PFSK-1 (cell line): ENCODE results near the gene OR4S1.

Experiments
- FOXP2 ChIP-seq: optimal IDR thresholded peaks from 2 replicates; pipeline ENCODE3; 2011; ENCODE audit warnings: borderline replicate concordance, control low read depth, inconsistent platforms; ENCODE audit not compliant: insufficient read depth; ENCODE audit errors: extremely low read length, extremely low read depth
- POLR2AphosphoS5 ChIP-seq: IDR thresholded peaks from 2 replicates; pipeline ENCODE4 v1.6.1; 2012; ENCODE audit warnings: low read depth, mild to moderate bottlenecking, control low read depth, low read length, moderate library complexity
- REST ChIP-seq, 2 experiments: IDR thresholded peaks; 2 replicates each; pipeline versions ENCODE4 v1.6.1 to v1.8.0; 2011 to 2012; ENCODE audit warnings: low read depth in 2 of 2, low read length in 2 of 2, control low read depth in 1 of 2, inconsistent platforms in 1 of 2, mild to moderate bottlenecking in 1 of 2, moderate library complexity in 1 of 2; ENCODE audit not compliant: insufficient read depth in 1 of 2
- SIN3A ChIP-seq: IDR thresholded peaks from 2 replicates; pipeline ENCODE4 v1.6.1; 2012; ENCODE audit warnings: mild to moderate bottlenecking, low read length, moderate library complexity, borderline replicate concordance; ENCODE audit not compliant: insufficient read depth
- TAF1 ChIP-seq: IDR thresholded peaks from 2 replicates; pipeline ENCODE4 v1.6.1; 2012; ENCODE audit warnings: low read length, control low read depth, borderline replicate concordance; ENCODE audit not compliant: insufficient read depth

- no peak for TF ChIP-seq POLR2AphosphoS5
- no peak for TF ChIP-seq TAF1
- TF ChIP-seq REST (IDR thresholded peaks at IDR 0.05; ENCODE audit: insufficient read depth in 1 of 2, low read depth in 2 of 2, low read length in 2 of 2): no peak
- TF ChIP-seq SIN3A: no peak
- no peak for TF ChIP-seq FOXP2
These were observed 33.4 kb upstream of the OR4S1 start for GRCh38 chr11:48272606-48273005.
